ENCODE data around the gene SERPINE3.

SERPINE3 gene

GRCh38 chr13:51342706-51343105 is 3.2 kb downstream of the SERPINE3 start:
- no peak for DNase-seq (ENCODE audit: low read depth, low spot score)
- H3K9me3 ChIP-seq (ENCODE audit: low read depth, low read length) = no peaks in the 10 kb centered on the region

GRCh38 chr13:51343475-51343874 is 4.0 kb downstream of the SERPINE3 start:
- no peak overlapping the region for H3K4me3 ChIP-seq
- H3K36me3 ChIP-seq (ENCODE audit: insufficient read depth, low read length) = 0 out of 2 replicates have a peak, but pooled peaks cover under 1% of the 10 kb centered on the region
- DNase-seq (ENCODE audit: low read depth, low spot score) = no peak
- TF ChIP-seq FOXP2 (optimal IDR thresholded peaks at IDR 0.05; ENCODE audit: control extremely low read depth, extremely low read length, insufficient read depth) = no peak
- no peaks in the 10 kb centered on the region for H3K9me3 ChIP-seq (ENCODE audit: low read depth, low read length)
- no peak overlapping the region for H3K27ac ChIP-seq
- H3K9ac ChIP-seq (ENCODE audit: insufficient read length) = no peak overlapping the region

More at GRCh38 chr13:51342706-51343105, 3.2 kb downstream of the SERPINE3 start:
- H3K4me3 ChIP-seq = no peak overlapping the region
- no peak for TF ChIP-seq EZH2 (IDR thresholded peaks at IDR 0.05)
- TF ChIP-seq POLR2AphosphoS5 (IDR thresholded peaks at IDR 0.05; ENCODE audit: borderline replicate concordance, low read depth, low read length) = no peak
- no peak for TF ChIP-seq FOXP2 (optimal IDR thresholded peaks at IDR 0.05; ENCODE audit: control extremely low read depth, extremely low read length, insufficient read depth)
- no peaks in the 10 kb centered on the region for H3K36me3 ChIP-seq (ENCODE audit: insufficient read depth, low read length)
- H3K27ac ChIP-seq = no peak overlapping the region
- H3K9ac ChIP-seq (ENCODE audit: insufficient read length) = no peak overlapping the region

GRCh38 chr13:51346397-51346796 is 6.9 kb downstream of the SERPINE3 start:
- Histone ChIP-seq H3K4me3 (no peak overlapping the region), H3K36me3 (ENCODE audit: insufficient read depth, low read length) (peaks cover 8% of the 10 kb centered on the region), H3K9me3 (ENCODE audit: low read depth, low read length) (no peaks in the 10 kb centered on the region; the same call in 1 of the 2 replicates), H3K9ac (ENCODE audit: insufficient read length) (no peak overlapping the region), H3K27ac (no peak overlapping the region)
- DNase-seq (ENCODE audit: low read depth, low spot score) = no peak
- TF ChIP-seq FOXP2 (optimal IDR thresholded peaks at IDR 0.05; ENCODE audit: control extremely low read depth, extremely low read length, insufficient read depth) (no peak), POLR2AphosphoS5 (IDR thresholded peaks at IDR 0.05; ENCODE audit: borderline replicate concordance, low read depth, low read length) (no peak), EZH2 (IDR thresholded peaks at IDR 0.05) (no peak)

GRCh38 chr13:51347099-51347498 is 7.6 kb downstream of the SERPINE3 start:
- H3K9me3 ChIP-seq (ENCODE audit: low read depth, low read length) = no peaks in the 10 kb centered on the region; the same call in 1 of the 2 replicates
- H3K27ac ChIP-seq = no peak overlapping the region
- no peak overlapping the region for H3K9ac ChIP-seq (ENCODE audit: insufficient read length)
- peaks cover 15% of the 10 kb centered on the region for H3K36me3 ChIP-seq (ENCODE audit: insufficient read depth, low read length)
- DNase-seq (ENCODE audit: low read depth, low spot score) = no peak
- no peak for TF ChIP-seq POLR2AphosphoS5 (IDR thresholded peaks at IDR 0.05; ENCODE audit: borderline replicate concordance, low read depth, low read length)
- no peak for TF ChIP-seq FOXP2 (optimal IDR thresholded peaks at IDR 0.05; ENCODE audit: control extremely low read depth, extremely low read length, insufficient read depth)
- no peak for TF ChIP-seq EZH2 (IDR thresholded peaks at IDR 0.05)
- H3K4me3 ChIP-seq = no peak overlapping the region

- Histone ChIP-seq H3K36me3 (ENCODE audit: insufficient read depth, low read length) (peaks cover 26% of the 10 kb centered on the region), H3K9me3 (ENCODE audit: low read depth, low read length) (no peaks in the 10 kb centered on the region; the same call in 1 of the 2 replicates), H3K27ac (no peak overlapping the region), H3K9ac (ENCODE audit: insufficient read length) (no peak overlapping the region), H3K4me3 (no peak overlapping the region)
- TF ChIP-seq POLR2AphosphoS5 (IDR thresholded peaks at IDR 0.05; ENCODE audit: borderline replicate concordance, low read depth, low read length) (no peak), EZH2 (IDR thresholded peaks at IDR 0.05) (no peak), FOXP2 (optimal IDR thresholded peaks at IDR 0.05; ENCODE audit: control extremely low read depth, extremely low read length, insufficient read depth) (no peak)
- no peak for DNase-seq (ENCODE audit: low read depth, low spot score)
Measured at GRCh38 chr13:51348069-51348967, 8.8 kb downstream of the SERPINE3 start.

GRCh38 chr13:51349016-51349415 is 9.5 kb downstream of the SERPINE3 start:
- Histone ChIP-seq H3K36me3 (ENCODE audit: insufficient read depth, low read length) (peaks cover 29% of the 10 kb centered on the region), H3K4me3 (no peak overlapping the region), H3K9ac (ENCODE audit: insufficient read length) (no peak overlapping the region), H3K27ac (no peak overlapping the region), H3K9me3 (ENCODE audit: low read depth, low read length) (no peaks in the 10 kb centered on the region; the same call in 1 of the 2 replicates)
- TF ChIP-seq FOXP2 (optimal IDR thresholded peaks at IDR 0.05; ENCODE audit: control extremely low read depth, extremely low read length, insufficient read depth) = no peak
- TF ChIP-seq POLR2AphosphoS5 (IDR thresholded peaks at IDR 0.05; ENCODE audit: borderline replicate concordance, low read depth, low read length) = no peak
- no peak for TF ChIP-seq EZH2 (IDR thresholded peaks at IDR 0.05)
- DNase-seq (ENCODE audit: low read depth, low spot score) = no peak

- Histone ChIP-seq H3K36me3 (ENCODE audit: insufficient read depth, low read length) (peaks cover 29% of the 10 kb centered on the region), H3K27ac (no peak overlapping the region), H3K9me3 (ENCODE audit: low read depth, low read length) (no peaks in the 10 kb centered on the region; the same call in 1 of the 2 replicates), H3K4me3 (no peak overlapping the region), H3K9ac (ENCODE audit: insufficient read length) (no peak overlapping the region)
- DNase-seq (ENCODE audit: low read depth, low spot score) = no peak
- TF ChIP-seq FOXP2 (optimal IDR thresholded peaks at IDR 0.05; ENCODE audit: control extremely low read depth, extremely low read length, insufficient read depth) (no peak), POLR2AphosphoS5 (IDR thresholded peaks at IDR 0.05; ENCODE audit: borderline replicate concordance, low read depth, low read length) (no peak), EZH2 (IDR thresholded peaks at IDR 0.05) (no peak)
Measured at GRCh38 chr13:51355217-51355616, 15.7 kb downstream of the SERPINE3 start.

GRCh38 chr13:51357928-51358595 is 18.6 kb downstream of the SERPINE3 start:
- Histone ChIP-seq H3K36me3 (ENCODE audit: insufficient read depth, low read length) (peaks cover 35% of the 10 kb centered on the region), H3K9ac (ENCODE audit: insufficient read length) (no peak overlapping the region), H3K9me3 (ENCODE audit: low read depth, low read length) (no peaks in the 10 kb centered on the region), H3K27ac (no peak overlapping the region; the same call in 1 of the 2 replicates), H3K4me3 (no peak overlapping the region)
- no peak for DNase-seq (ENCODE audit: low read depth, low spot score)
- no peak for TF ChIP-seq POLR2AphosphoS5 (IDR thresholded peaks at IDR 0.05; ENCODE audit: borderline replicate concordance, low read depth, low read length)
- TF ChIP-seq EZH2 (IDR thresholded peaks at IDR 0.05) = no peak
- TF ChIP-seq FOXP2 (optimal IDR thresholded peaks at IDR 0.05; ENCODE audit: control extremely low read depth, extremely low read length, insufficient read depth) = no peak

Measured in SK-N-MC (cell line).